T follicular helper cell (primary cell): ENCODE measurements around the gene HDAC8.
"Not testable (repeated sequence)": the region's sequence is repeated elsewhere in the genome, so short reads cannot be mapped to it uniquely, and the experiment has no call there.

Experiments
- DNase-seq: peaks from one replicate; pipeline ENCODE4 v3.0.0-alpha.2; 2020; ENCODE audit warnings: low read depth
- total RNA-seq, 2 experiments: gene quantifications; one replicate each; lab custom pipeline; 2026; lab: John Stamatoyannopoulos, UW

HDAC8 gene
- total RNA-seq = 5.7 to 8.2 reads per million in 2 experiments

GRCh38 chrX:72572248-72573157, at the start of gene HDAC8:
Gene HDAC8, minus strand, starts transcription at chrX:72572843. Its CDS starts 82 bp downstream, at chrX:72572761.
- peak; percentile 14 for DNase-seq

DNA sequence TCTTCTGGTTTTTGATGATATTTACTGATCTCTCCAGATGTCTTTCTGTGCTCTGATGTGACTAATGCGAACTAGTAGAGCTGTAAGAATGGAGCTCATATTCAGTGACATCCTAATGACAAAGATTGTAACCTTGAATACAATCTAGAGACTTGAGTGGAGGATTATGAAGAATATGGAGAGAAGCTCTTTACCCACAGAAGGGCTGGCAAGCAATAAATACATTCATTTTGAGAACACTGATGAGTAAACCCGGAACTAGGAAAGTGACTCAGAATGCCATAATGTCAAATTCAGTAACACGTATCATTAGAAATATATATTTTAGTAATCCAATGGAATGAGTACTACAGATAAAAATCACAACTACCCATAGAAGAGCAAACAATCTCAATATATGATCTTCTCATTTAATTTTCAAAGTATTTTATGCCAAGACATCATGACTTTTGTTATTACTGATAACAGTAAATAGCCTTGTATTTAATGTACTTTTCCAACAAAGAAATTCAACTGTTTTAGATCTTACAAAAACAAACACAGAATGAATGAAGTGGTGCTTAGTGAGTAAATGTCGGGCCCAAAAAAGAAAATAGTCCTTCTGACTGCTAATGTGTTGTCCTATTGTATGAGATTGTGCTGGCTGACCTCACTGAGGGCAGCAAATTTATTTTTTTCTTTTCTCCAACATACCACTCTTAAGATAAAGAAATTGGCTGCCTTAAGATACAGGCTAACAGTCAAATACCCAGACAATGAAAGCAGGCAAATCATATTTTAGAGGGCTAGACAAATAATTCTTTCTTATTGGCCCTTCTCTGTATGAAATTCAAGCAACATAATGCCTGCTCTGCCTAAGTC, 49.2 kb upstream of the HDAC8 start:
- no peak for DNase-seq

- DNase-seq = no peak
These were observed 48.5 kb upstream of the HDAC8 start for GRCh38 chrX:72621163-72621562.

- no peak for DNase-seq
These were observed 48.0 kb upstream of the HDAC8 start for GRCh38 chrX:72620550-72621145.

DNA sequence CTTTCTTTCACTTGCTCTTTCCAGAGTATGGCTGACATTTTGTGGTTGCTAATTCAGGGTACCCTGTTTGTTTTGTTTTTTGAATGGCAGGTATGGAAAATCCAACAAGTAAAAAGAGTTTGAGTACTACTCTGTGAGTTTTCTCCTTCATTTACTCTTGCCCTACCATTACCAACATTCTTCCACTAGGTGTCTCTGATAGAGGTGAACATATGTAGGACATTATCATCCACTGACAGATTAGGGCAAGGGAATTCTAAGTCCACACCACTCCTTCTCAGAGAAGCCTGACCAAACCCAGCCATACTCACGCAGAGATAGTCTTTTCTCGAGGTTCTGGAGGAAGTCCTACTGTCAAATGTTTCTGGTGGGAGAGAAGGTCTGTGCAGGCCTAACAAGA, 36.7 kb upstream of the HDAC8 start:
- DNase-seq = no peak

DNA sequence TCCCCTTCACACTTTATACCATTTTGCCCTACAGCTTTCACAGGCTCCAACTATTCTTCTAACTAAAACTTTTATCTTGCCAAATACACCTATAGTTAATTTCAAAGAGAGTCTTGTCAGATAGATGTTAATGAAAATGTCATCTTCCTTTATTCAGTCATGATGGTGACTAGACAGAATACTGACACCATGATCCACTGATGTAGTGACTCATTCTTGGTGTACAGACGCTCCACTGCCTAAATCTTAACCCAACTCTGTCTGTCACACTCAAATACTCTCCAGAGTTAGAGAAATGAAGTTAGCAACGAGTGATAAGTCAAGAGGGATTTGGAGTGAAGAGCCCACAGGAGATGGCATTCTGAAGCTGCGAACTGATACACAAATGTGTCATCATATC, 32.1 kb upstream of the HDAC8 start:
- DNase-seq = no peak

DNA sequence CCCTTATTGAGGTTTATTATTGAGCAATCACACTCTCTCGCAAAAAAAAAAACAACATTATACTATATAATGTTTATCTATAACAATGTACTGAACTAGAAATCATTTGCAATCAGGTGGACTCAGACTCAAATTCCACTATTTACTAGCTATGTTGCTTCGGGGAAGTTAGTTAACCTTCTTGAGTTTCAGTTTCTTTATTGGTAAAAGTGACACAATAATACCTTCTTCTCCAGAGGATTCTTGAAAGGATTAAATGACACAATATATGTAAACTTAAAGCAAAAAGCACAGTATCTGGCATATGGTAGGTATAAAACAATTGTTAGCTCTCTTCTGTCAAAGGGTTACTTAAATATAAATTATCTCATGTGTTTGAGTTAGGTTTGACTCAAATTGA, 31.5 kb upstream of the HDAC8 start:
- no peak for DNase-seq

- not testable (repeated sequence) for DNase-seq
These were observed 18.4 kb upstream of the HDAC8 start for GRCh38 chrX:72591038-72591437.

GRCh38 chrX:72584163-72584562, 11.5 kb upstream of the HDAC8 start:
- no peak for DNase-seq

DNA sequence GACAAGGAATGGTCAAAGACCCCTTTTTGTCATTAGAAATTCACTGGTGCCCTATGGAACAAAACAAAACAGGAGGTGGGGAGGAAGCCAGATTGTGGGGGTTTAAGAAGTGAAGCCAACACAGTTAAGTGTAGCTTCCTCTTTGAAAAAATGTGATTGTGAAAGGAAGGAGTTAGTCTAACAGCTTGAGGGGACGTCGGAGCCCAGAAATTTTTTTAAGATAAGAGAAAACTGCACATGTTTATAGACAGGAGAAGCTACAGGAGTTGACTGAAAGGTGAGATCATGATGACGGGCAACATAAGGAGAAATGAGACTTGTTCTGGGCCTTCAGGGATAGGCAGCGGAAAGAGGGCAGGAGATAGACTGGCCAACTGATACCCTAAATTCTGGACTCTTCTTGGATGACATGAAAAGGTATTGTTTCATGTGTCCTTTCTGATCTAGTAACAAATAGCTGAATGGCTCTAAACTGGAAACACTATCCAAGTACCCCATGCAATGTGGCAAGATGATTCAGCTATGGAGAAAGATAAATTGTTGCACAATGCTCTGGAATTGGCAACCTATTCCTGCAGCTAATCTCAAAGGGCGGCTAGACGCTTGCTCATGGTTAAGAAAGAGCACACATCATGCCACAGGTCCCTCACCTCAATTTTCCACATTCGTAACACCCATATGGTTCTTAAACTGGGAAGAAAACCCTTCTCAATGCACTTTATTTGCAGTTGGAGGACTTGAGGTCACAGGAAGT, 3.7 kb upstream of the HDAC8 start:
- no peak for DNase-seq

DNA sequence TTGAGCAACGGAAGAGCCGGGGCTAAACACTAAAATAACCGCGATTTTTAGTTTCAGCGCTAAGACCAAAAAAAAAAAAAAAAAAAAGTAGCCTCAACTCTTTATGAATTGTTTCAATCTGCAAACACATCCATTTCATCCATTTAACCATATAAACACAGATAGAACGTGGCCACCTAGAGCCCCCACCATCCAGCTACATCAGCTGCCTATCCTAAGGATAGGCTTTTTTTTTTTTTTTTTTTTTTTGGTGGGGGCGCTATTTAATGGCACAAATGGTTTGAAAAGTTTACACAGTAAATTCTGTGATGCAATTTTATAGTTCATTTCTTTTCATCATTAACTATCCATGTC, 492 bp upstream of the HDAC8 start:
- no peak for DNase-seq

DNA sequence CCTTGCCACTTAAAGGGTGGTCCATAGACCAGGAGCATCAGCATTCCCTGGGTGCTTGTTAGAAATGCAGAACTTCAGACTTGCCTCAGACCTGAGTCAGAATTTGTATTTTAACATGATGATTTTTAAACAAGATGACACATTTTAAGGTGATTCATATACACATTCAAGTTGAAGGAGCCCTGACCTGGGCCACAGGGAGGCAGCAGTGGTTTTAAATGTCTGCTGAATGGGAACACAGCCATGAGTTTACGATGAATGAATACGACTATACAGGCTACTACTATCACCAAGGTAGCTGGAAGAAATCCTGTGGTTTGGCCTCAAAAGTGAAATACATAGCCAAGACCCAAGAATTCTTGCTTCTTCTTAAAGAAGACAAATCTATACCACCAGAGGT, 2.9 kb downstream of the HDAC8 start:
- no peak for DNase-seq

DNA sequence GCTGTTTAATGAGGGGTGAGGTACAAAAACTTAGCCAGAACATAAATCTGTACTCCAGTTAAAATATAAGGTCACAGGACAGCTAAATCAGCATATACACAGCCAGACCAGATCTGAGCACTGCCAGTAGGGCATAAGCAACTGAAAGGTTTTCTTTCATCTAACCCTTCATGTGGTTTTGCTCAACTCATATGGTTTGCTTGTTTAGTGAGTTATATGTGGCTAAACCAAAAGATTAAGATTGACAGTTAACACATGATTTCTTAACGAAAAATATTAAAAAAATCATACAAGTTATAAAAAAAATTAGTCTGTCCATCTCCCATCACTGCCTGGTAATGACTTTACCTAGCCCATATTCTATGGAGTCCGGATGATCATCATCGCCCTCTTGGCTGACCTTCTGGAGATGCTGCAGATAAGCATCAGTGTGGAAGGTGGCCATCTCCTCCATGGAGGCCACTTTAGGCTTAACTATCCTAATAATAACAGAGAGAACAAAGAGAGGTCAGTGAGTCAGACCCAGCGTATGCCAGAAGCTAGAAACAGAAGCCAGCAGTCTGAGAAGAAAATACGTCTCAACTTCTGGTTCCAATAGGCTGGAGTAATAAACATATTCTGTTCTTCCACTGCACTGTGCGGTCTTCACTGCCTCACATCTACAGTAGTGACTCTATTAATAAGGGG, 4.1 kb downstream of the HDAC8 start:
- no peak for DNase-seq

DNA sequence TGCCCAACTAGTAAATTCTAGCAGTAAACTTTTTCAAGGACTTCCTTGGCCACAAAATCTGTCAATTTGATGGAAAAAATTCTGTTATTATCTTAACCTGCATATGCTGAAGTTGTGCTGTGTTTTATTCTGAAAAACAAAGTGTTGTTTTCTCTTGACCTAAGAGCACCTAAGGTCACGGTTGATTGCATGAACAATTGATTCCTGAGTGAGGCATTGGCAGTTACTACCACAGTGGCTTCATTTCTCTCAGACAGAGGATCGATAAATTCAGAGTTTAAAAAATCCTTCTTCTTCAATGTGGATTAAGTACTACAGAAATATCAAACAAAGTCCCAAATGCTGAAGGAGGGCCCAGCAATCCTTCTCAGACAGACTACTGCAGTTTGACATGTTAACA, 6.2 kb downstream of the HDAC8 start:
- no peak for DNase-seq

GRCh38 chrX:72559655-72560054, 13.0 kb downstream of the HDAC8 start:
- not testable (repeated sequence) for DNase-seq

DNA sequence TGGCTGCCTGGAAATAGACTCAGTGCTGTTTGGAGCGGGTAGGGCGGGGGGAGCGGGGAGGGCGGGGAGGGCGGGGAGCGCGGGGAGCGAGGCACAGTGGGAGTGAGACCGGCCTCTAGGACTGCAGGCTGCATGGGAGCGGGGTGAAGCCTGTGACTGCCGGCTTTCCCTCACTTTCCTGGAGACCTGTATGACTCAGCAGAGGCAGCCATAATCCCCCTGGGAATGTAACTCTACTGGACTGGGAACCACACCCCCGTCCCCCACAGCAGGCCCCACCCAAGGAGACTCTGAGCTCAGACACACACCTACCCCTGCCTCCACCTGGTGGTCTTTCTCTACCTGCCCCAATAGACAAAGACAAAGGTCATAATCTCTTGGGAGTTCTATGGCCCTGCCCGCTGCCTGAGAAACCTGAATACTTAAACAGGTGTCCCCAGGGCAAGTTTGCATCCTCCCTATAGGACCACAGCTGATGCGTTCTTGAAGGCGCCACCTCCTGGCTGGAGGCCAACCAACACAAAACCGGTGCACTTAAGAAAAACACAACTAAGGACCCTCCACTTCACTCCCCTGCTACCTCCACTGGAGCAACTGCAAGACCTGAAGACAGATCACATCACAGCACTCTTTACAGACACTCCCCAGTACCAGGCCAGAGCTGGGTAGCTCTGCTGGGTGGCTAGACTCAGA, 18.0 kb downstream of the HDAC8 start:
- DNase-seq = no peak

- DNase-seq = not testable (repeated sequence)
These were observed 20.2 kb downstream of the HDAC8 start for GRCh38 chrX:72552443-72552842.

DNA sequence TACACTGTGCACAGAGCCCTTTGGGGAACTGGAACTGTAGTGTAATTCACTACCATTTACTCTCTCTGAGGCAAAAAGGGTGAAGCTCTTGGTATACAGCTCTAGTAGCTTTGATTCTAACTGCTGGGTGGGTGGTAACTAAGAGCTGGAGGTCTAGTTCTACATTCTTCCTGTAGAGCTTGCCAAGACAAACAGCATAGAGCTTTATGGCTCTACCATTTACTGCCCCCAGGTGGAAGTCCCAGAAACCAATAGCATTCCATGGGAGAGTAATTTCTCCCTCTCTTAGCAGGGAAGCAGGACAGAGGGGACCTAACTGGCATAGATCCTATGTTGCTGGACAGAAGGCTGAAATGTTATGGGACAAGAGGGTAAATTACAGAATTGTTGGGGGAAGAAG, 26.7 kb downstream of the HDAC8 start:
- DNase-seq = no peak

GRCh38 chrX:72540318-72540717, 32.3 kb downstream of the HDAC8 start:
- DNase-seq = no peak

GRCh38 chrX:72539822-72540221, 32.8 kb downstream of the HDAC8 start:
- DNase-seq = no peak

- DNase-seq = no peak
These were observed 36.1 kb downstream of the HDAC8 start for GRCh38 chrX:72536542-72536941.
